GM21526 (cell line): Measurements from ENCODE around the gene C3orf85.

Experiments used
- ATAC-seq: cut with Tn5 transposase; IDR thresholded peaks from one replicate; pipeline ENCODE4 v1.9.1; 2021; ENCODE audit warnings: moderate library complexity; ENCODE audit not compliant: unreplicated experiment, low FRiP score

Gene C3orf85

DNA sequence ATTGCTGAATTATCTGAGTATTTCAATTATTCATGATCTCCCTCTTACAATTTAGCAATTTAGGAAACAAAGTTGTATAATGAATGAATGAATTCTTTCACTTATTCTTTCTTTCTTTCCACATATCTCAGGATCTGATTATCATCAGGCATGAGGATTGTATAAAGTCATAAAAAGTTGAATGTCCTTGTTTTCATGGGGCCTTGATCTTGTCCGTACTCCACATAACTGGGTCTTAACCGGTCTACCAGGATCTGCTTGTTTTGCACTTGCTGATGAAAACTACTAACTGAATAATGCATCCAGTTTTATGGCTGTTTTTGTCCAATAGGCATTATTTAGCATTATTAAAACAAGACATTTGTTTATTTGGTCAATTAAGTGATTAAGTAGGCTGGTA lies 12.6 kb downstream of the C3orf85 start:
- ATAC-seq: no peak

DNA sequence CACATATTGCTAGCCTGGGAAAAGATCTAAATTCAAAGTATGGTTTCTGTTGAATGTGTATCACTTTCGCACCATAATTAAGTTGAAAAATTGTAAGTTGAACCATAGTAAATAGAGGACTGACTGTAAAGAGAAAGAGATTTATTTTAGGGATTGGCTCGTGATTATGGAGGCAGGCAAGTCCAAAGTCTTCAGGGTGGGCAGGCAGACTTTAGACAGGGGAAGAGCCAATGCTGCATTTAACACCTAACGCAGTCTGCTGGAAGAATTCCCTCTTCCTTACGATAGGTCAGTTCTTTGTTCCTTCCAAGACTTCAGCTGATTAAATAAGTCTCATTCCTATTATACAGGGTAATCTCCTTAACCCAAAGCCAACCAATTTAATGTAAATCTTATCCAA lies 15.8 kb downstream of the C3orf85 start:
- ATAC-seq: no peak

DNA sequence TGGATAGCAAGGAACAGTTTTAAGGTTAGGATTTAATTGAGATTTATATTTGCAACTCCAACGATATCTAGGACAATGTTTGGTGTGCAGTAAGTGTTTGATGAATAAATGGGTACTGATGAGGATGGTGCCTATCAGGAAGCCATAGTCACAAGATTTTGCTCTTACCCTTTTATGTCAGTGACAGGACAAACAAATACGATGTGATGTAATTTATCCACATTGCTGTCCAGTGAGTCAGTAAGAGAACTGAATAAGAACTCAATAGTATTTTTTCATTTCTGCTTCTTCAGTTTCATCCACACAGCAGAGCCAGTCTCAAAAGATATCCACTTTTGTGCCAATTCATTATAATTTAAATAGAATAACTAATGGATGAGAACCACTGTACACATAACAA lies 18.5 kb downstream of the C3orf85 start:
- ATAC-seq: no peak

DNA sequence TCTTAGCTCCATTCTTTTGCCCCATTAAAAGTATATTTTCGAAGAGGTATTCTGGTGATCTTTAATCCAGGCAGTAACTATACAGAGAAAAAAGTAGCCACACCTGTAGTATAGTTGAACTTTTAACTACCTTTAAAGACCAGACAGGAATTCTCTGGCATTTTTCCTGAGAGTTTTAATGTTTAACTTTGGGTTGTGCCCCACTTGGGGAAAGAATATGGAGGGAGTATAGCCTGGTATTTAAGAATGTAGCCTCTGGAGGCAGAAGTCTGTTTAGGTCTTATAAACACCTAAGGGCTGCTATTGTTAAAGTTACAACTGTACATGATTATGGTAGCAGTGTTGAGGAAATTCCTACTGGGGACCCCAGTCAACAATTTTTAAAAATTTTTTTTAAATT lies 19.3 kb downstream of the C3orf85 start:
- ATAC-seq: no peak

DNA sequence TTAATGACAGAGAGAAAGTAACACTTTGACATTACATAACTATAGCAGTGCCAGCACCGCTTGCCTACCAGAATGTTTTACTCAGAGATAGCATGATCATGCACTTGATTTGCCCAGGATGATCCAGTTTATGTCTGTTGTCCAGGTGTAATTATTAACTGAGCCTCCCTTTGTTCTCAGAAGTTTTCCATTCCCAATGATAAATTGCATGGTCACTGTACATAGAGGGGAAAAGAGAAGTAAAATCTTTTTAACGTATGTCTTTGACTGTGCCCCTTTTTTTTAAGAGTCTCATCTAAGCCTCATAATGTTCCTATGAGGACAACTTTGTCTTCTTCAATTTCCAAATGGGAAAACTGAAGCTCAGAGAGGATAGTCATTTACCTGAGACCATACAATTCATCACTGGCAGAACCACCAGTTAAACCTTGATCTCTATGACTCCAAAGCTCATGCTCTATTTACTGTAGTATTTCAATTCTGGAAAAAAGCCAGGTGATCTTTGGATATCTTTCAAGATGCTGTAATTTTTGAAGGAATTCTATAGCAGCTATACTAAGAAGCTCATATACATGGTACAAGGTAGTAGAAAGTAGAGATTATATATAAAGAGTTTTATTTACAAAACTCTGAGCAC lies 25.1 kb downstream of the C3orf85 start:
- ATAC-seq: no peak

DNA sequence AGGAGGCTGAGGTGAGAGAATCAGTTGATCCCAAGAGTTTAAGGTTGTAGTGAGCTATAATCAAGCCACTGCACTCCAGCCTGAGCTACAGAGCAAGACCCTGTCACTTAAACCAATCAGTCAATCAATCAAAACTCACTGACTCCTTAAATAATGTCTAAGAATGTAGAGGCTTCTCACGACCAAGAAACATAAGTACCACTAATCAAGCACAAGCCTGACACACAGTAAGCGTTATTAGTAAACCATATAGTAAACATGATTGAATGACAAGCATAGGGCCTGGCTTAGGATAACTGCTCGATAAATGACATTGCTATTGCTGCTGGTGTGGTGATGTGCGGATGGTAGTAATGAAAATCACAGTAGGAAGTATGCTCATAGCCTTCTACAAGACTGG lies 29.4 kb downstream of the C3orf85 start:
- no peak for ATAC-seq

GRCh38 chr3:109171479-109171878 lies 35.0 kb downstream of the C3orf85 start:
- ATAC-seq: no peak

GRCh38 chr3:109175411-109175810 lies 38.9 kb downstream of the C3orf85 start:
- ATAC-seq: no peak

DNA sequence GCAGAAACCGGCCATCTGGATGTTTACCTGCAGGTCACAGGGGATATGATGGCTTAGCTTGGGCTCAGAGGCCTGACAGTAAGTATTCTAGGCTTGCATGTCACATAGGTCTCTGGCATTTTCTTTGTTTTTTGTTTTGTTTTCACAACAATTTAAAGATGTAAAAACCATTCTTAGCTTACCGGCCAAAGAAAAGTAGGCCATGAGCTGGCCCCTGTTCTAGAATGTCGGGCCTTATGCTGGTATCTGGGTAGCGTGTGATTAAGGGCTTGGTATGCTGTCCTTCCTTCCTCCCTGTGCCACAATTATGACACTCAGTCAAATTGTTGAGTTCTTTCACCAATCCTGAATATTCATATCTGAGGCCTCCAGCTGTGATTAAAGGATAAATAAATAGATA lies 40.2 kb downstream of the C3orf85 start:
- ATAC-seq: no peak

GRCh38 chr3:109177908-109178307 lies 41.4 kb downstream of the C3orf85 start:
- ATAC-seq: no peak

- ATAC-seq: no peak
Measured at GRCh38 chr3:109178708-109179107, 42.2 kb downstream of the C3orf85 start.

- no peak for ATAC-seq
Measured at GRCh38 chr3:109184726-109185125, 48.2 kb downstream of the C3orf85 start.

DNA sequence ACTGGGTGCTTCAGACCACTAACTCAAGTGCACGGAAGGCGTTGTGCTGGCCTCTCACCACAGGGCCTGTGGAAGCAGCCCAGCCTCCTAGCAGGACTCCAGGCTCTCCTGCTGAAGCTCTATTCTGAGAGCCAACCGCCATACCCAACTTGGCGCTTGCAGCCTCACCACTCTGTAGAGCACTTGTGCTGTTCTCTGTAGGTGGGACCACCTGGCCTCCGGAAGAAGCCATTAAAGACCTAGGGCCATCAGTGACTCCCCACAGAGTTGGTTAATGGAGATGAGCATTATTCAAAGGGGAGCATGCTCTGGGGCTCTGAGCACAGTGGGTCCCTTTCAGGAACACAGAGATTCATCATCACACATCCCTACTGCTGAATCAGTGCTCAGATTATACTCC lies 50.9 kb downstream of the C3orf85 start:
- ATAC-seq: no peak

DNA sequence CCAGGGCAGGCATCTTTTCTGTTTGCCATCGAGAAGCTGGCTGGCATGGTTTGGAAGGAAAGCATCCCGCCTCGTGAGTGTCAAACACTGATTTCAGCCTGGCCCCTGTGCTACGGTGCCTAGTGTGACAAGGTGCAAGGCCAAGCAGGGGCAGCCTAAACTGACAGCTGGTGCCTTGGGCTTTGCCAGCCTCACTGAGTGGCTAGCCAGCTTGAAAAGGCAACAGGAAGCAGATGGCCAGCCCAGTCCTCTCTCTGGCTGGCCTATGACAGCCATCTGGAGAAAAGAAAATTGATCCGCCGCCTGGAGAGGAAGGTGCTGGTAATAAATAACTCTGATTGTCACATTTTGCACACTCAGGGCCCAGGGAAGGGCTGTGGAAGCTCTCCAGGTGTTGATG lies 52.2 kb downstream of the C3orf85 start:
- no peak for ATAC-seq

DNA sequence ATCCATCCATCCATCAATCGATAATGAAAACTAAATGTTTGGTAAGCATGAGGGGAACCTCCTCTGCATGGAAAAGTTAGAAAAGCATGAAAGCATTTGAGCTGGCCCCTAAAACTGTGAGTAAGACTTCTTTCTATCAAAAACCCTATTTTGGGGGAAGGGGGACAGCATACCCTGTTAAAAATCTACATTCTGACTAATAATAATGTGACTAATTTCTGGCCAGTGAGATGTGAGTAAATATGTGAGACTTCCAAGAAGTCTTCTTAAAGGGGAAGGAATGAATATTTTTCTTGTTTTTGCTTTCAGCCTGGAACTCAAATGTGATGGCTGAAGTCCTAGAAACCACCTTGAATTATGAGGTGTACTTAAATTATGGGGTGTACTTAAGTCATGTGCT lies 54.9 kb downstream of the C3orf85 start:
- no peak for ATAC-seq

GRCh38 chr3:109195815-109196214 lies 59.3 kb downstream of the C3orf85 start:
- ATAC-seq: no peak
